ENCODE results near the gene ZNF385C. TPM values are rescaled to one million over a fixed set of nuclear protein-coding genes. Genes with fewer than 3 reads are reported as not detected.
A peak's percentile ranks its signal among the peaks of the same experiment; 100 is the strongest.

The ZNF385C gene
- total and polyA plus RNA-seq, 4 donors: 0.03 to 0.19 (median 0.06) TPM; not detected in 1

DNA sequence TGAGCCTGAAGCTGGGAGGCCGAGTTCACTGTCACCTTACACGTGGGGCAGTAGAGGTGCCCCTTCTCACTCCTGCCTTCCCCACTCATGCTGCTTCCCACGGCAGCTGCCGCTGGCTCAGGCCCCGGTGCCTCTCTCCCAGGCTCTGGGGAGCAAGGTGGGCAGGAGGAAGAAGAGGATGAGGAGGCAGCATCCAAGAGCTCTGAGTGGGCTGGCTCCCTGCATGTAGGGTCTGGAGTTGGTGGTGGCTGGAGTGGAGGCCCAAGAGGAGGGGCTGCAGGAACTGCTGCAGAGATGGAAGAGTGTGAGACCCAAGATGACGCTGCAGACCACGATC, 69.5 kb downstream of the ZNF385C start (continued):
- TF ChIP-seq REST (IDR thresholded peaks at IDR 0.05): no peak
- no peak for TF ChIP-seq RXRA (IDR thresholded peaks at IDR 0.05)

DNA sequence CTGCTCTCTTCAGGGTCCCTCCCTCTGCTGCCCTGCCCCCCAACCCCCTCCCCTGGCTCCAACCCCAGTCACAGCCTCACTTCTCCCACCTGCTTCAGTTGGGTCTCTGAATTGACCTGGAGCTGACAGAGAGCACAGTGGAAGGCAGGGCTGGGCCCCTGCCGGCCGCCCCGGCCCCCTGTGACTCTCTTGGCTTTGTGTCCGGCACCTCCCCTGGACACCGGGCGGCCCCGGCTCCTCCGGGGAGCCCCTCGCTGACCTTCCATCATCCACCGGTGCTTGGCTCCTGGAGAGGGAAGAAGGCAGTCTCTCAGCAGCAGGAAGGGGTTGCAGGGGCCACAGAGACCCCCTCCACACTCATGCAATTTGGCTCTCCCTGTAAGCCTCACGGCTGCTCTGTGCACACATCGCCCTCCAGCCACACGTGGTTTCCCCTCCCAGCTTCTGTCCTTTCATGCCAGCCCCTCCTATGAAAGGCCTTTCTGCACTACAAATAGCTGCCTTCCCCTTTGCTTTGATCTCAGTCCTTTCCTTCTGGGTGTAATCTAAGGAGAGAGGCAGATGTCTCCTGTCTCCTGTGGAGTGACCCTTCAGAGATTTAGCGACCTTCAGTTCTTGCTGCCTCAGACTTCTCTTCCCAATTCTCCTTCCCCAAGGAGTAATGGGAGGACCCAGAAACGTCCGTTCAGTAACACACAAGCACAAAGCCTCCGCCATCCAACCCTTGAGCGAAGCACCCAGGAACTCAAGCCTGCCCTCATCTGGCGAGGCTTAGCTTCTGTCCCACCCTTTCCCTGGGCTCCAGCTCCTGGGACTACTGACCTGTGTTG, 70.1 kb downstream of the ZNF385C start:
- H3K9me3 ChIP-seq (ENCODE audit: control insufficient read depth in 4 of 4, low read length in 3 of 4): no peaks in the 10 kb centered on the region
- H3K4me3 ChIP-seq (ENCODE audit: low read depth in 1 of 3, low read length in 3 of 3): no peak overlapping the region
- TF ChIP-seq CTCF (IDR thresholded peaks at IDR 0.05; ENCODE audit: low read depth, low read length, missing input control) (peak; percentile 25), EGR1 (IDR thresholded peaks at IDR 0.05; ENCODE audit: low read depth in 2 of 2) (no peak), RAD21 (IDR thresholded peaks at IDR 0.05) (peak; percentile 54 to 64)
- DNase-seq (ENCODE audit: low spot score): no peak
- H3K9ac ChIP-seq (ENCODE audit: low read depth in 1 of 2, low read length in 2 of 2): no peak overlapping the region
- H3K27me3 ChIP-seq (ENCODE audit: control insufficient read depth in 4 of 4, insufficient read depth in 4 of 4, low read length in 3 of 4): no peaks in the 10 kb centered on the region
- peaks cover 0 to 3% (median 0%) of the 10 kb centered on the region in 4 donors for H3K36me3 ChIP-seq (ENCODE audit: control insufficient read depth in 4 of 4, insufficient read depth in 3 of 4, low read depth in 1 of 4, low read length in 3 of 4)
- 69% methylated on average over 19 of the region's 19 CpGs for WGBS
- H3K27ac ChIP-seq (ENCODE audit: low read depth in 1 of 2, low read length in 2 of 2): no peak overlapping the region
- H3K4me1 ChIP-seq (ENCODE audit: control insufficient read depth in 4 of 4, insufficient read depth in 4 of 4, low read length in 3 of 4): peaks cover 14 to 30% (median 25%) of the 10 kb centered on the region in 4 donors

DNA sequence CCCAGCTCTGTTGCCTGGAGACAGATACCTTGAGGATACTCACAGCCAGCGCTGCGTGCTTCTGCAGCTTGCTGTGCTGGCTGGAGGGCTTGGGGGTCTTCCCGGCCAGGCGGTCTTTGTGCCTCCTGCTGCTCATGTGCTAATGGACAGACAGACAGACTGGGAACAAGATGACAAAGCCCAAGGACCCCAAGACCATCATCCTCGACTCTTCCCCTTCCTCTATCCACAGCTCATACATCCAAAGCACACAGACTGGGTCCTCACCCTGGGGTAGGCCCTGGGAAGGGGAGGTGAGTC, 70.7 kb downstream of the ZNF385C start:
- 86% methylated on average over 5 of the region's 5 CpGs for WGBS
- TF ChIP-seq, protein P1, sequence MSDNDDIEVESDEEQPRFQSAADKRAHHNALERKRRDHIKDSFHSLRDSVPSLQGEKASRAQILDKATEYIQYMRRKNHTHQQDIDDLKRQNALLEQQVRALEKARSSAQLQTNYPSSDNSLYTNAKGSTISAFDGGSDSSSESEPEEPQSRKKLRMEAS (IDR thresholded peaks at IDR 0.05): no peak
- TF ChIP-seq RXRA (IDR thresholded peaks at IDR 0.05) (no peak), YY1 (IDR thresholded peaks at IDR 0.05) (no peak)

More for the DNA sequence above, 70.7 kb downstream of the ZNF385C start:
- Histone ChIP-seq H3K4me3 (ENCODE audit: low read depth in 1 of 3, low read length in 3 of 3) (no peak overlapping the region), H3K36me3 (ENCODE audit: control insufficient read depth in 4 of 4, insufficient read depth in 3 of 4, low read depth in 1 of 4, low read length in 3 of 4) (peaks cover 0 to 3% (median 3%) of the 10 kb centered on the region in 4 donors), H3K9ac (ENCODE audit: low read depth in 1 of 2, low read length in 2 of 2) (no peak overlapping the region), H3K9me3 (ENCODE audit: control insufficient read depth in 4 of 4, low read length in 3 of 4) (no peaks in the 10 kb centered on the region), H3K27me3 (ENCODE audit: control insufficient read depth in 4 of 4, insufficient read depth in 4 of 4, low read length in 3 of 4) (no peaks in the 10 kb centered on the region), H3K4me1 (ENCODE audit: control insufficient read depth in 4 of 4, insufficient read depth in 4 of 4, low read length in 3 of 4) (peaks cover 14 to 35% (median 29%) of the 10 kb centered on the region in 4 donors), H3K27ac (ENCODE audit: low read depth in 1 of 2, low read length in 2 of 2) (no peak overlapping the region)
- no peak for DNase-seq (ENCODE audit: low spot score)
